IMR-90 (cell line): ENCODE results near the gene AGBL1. TPM values are rescaled to one million over a fixed set of nuclear protein-coding genes. Genes with fewer than 3 reads are reported as not detected.

ENCODE experiments used
- ATAC-seq: fragments of 200-7000 bp; cut with Tn5 transposase; 2 replicates; pipeline ENCODE4 v1.9.1; 2020; ENCODE audit warnings: low read depth, mild to moderate bottlenecking, moderate library complexity
- BruUV-seq: library from RNA; stranded (reverse); fragments of 400-500 nt; replicated peaks from 2 replicates; lab custom pipeline; 2021; lab: Mats Ljungman, UMichigan
- CTCF ChIA-PET: fragments of 300-600 bp; formaldehyde crosslinking; extraction: SDS; loops from one replicate; lab custom pipeline; 2021; ENCODE audit warnings: antibody characterized with exemption; lab: Yijun Ruan, JAX
- POLR2A ChIA-PET: fragments of 300-600 bp; sonication (Branson Sonifier 250); formaldehyde crosslinking; loops from one replicate; lab custom pipeline; 2022; ENCODE audit warnings: antibody characterized with exemption; ENCODE audit not compliant: unreplicated experiment; lab: Charles Lee
- DNase-seq: peaks from one replicate; pipeline ENCODE4 v3.0.0; 2013
- H2AFZ ChIP-seq: replicated peaks from 2 replicates; pipeline ENCODE3; 2013; ENCODE audit warnings: low read length, mild to moderate bottlenecking; ENCODE audit not compliant: poor library complexity
- H2AK5ac ChIP-seq: 2 replicates; pipeline ENCODE4 v1.6.1; 2013; ENCODE audit warnings: low read depth, low read length, inconsistent platforms
- H2AK9ac ChIP-seq: replicated peaks from 2 replicates; pipeline ENCODE3; 2013; ENCODE audit warnings: mild to moderate bottlenecking, low read depth, low read length, moderate library complexity; ENCODE audit not compliant: poor library complexity
- H2BK120ac ChIP-seq: 2 replicates; pipeline ENCODE4 v1.6.1; 2013; ENCODE audit warnings: low read depth, low read length, inconsistent platforms
- H2BK15ac ChIP-seq: 3 replicates; pipeline ENCODE4 v1.6.1; 2013; ENCODE audit warnings: low read depth, low read length, inconsistent platforms
- H2BK20ac ChIP-seq: 2 replicates; pipeline ENCODE4 v1.6.1; 2013; ENCODE audit warnings: low read depth, mild to moderate bottlenecking, inconsistent platforms, low read length, moderate library complexity
- H2BK5ac ChIP-seq: 2 replicates; pipeline ENCODE4 v1.6.1; 2013; ENCODE audit warnings: mild to moderate bottlenecking, low read depth, low read length, inconsistent platforms; ENCODE audit not compliant: poor library complexity, severe bottlenecking
- H3K14ac ChIP-seq: replicated peaks from 2 replicates; pipeline ENCODE4 v1.6.1; 2013; ENCODE audit warnings: low read depth, low read length, inconsistent platforms
- H3K18ac ChIP-seq: 2 replicates; pipeline ENCODE4 v1.6.1; 2013; ENCODE audit warnings: low read depth, low read length, control low read depth
- H3K23ac ChIP-seq: 2 replicates; pipeline ENCODE4 v1.6.1; 2013; ENCODE audit warnings: low read depth, low read length, inconsistent platforms
- H3K27ac ChIP-seq: 2 replicates; pipeline ENCODE4 v1.5.1; 2013; ENCODE audit warnings: mild to moderate bottlenecking, control low read depth, low read length; ENCODE audit not compliant: insufficient read depth
- H3K27me3 ChIP-seq: 2 replicates; pipeline ENCODE4 v1.6.1; 2013; ENCODE audit warnings: low read length; ENCODE audit not compliant: control insufficient read depth, insufficient read depth
- H3K36me3 ChIP-seq: 2 replicates; pipeline ENCODE4 v1.6.1; 2013; ENCODE audit warnings: low read length, mixed read lengths; ENCODE audit not compliant: control insufficient read depth, insufficient read depth
- H3K4ac ChIP-seq: 2 replicates; pipeline ENCODE4 v1.6.1; 2013; ENCODE audit warnings: low read depth, low read length, inconsistent platforms
- H3K4me1 ChIP-seq: 2 replicates; pipeline ENCODE4 v1.6.1; 2013; ENCODE audit warnings: low read length, mixed read lengths; ENCODE audit not compliant: control insufficient read depth, insufficient read depth
- H3K4me2 ChIP-seq: 2 replicates; pipeline ENCODE4 v1.6.1; 2013; ENCODE audit warnings: low read depth, mild to moderate bottlenecking, control low read depth, low read length, moderate library complexity
- H3K4me3 ChIP-seq: 2 replicates; pipeline ENCODE4 v1.5.1; 2013; ENCODE audit warnings: low read depth, mild to moderate bottlenecking, control low read depth, low read length, moderate library complexity; ENCODE audit not compliant: insufficient read depth
- H3K56ac ChIP-seq: 2 replicates; pipeline ENCODE4 v1.6.1; 2013; ENCODE audit warnings: low read length, inconsistent platforms; ENCODE audit not compliant: insufficient read depth; ENCODE audit errors: extremely low read depth
- H3K79me1 ChIP-seq, 2 experiments: 2 replicates each; pipeline ENCODE4 v1.6.1; 2013; ENCODE audit warnings: low read length in 2 of 2, inconsistent platforms in 1 of 2, low read depth in 1 of 2
- H3K9ac ChIP-seq: 2 replicates; pipeline ENCODE4 v1.6.1; 2013; ENCODE audit warnings: low read depth, low read length, control low read depth
- H3K9me1 ChIP-seq: 2 replicates; pipeline ENCODE4 v1.6.1; 2013; ENCODE audit warnings: low read length, inconsistent platforms; ENCODE audit not compliant: insufficient read depth
- H3K9me3 ChIP-seq: 2 replicates; pipeline ENCODE4 v1.6.1; 2013; ENCODE audit warnings: low read length; ENCODE audit not compliant: control insufficient read depth, insufficient read depth
- H4K20me1 ChIP-seq: 2 replicates; pipeline ENCODE4 v1.6.1; 2013; ENCODE audit warnings: low read length, inconsistent platforms; ENCODE audit not compliant: insufficient read depth
- H4K5ac ChIP-seq: 2 replicates; pipeline ENCODE4 v1.6.1; 2013; ENCODE audit warnings: mild to moderate bottlenecking, low read depth, low read length, control low read depth
- H4K8ac ChIP-seq, 2 experiments: 2 replicates each; pipeline ENCODE4 v1.6.1; 2013; ENCODE audit warnings: low read depth in 2 of 2, low read length in 2 of 2, control low read depth in 1 of 2, inconsistent platforms in 1 of 2
- H4K91ac ChIP-seq: 2 replicates; pipeline ENCODE4 v1.6.1; 2013; ENCODE audit warnings: low read depth, low read length, inconsistent platforms; ENCODE audit not compliant: insufficient read depth
- BHLHE40 ChIP-seq: fragments of 150-350 bp; IDR thresholded peaks from 2 replicates; pipeline ENCODE4 v1.6.1; 2016; ENCODE audit warnings: mild to moderate bottlenecking, low read depth, low read length
- CEBPB ChIP-seq: IDR thresholded peaks from 2 replicates; pipeline ENCODE4 v1.6.1; 2012; ENCODE audit warnings: low read depth, low read length, improper control_type of control experiment
- CHD1 ChIP-seq: IDR thresholded peaks from 2 replicates; pipeline ENCODE4 v1.6.1; 2012; ENCODE audit warnings: low read depth, low read length, improper control_type of control experiment
- CTCF ChIP-seq: conservative IDR thresholded peaks from 2 replicates; pipeline ENCODE4 v1.5.1; 2012; ENCODE audit warnings: mild to moderate bottlenecking, low read depth, low read length, improper control_type of control experiment
- FOS ChIP-seq: fragments of 150-350 bp; IDR thresholded peaks from 2 replicates; pipeline ENCODE4 v1.6.1; 2016; ENCODE audit warnings: low read depth, low read length
- MAFK ChIP-seq: IDR thresholded peaks from 2 replicates; pipeline ENCODE4 v1.6.1; 2012; ENCODE audit warnings: low read depth, low read length, improper control_type of control experiment
- MAZ ChIP-seq: IDR thresholded peaks from 2 replicates; pipeline ENCODE4 v1.6.1; 2012; ENCODE audit warnings: low read depth, mild to moderate bottlenecking, low read length, improper control_type of control experiment, moderate library complexity, borderline replicate concordance
- MXI1 ChIP-seq: IDR thresholded peaks from 2 replicates; pipeline ENCODE4 v1.6.1; 2012; ENCODE audit warnings: low read depth, mild to moderate bottlenecking, low read length, moderate library complexity, borderline replicate concordance
- NFE2L2 ChIP-seq: fragments of 150-350 bp; IDR thresholded peaks from 2 replicates; pipeline ENCODE4 v1.6.1; 2016; ENCODE audit warnings: low read depth, mild to moderate bottlenecking, low read length
- POLR2A ChIP-seq: IDR thresholded peaks from 2 replicates; pipeline ENCODE4 v1.6.1; 2012; ENCODE audit warnings: mild to moderate bottlenecking, low read depth, low read length
- RAD21 ChIP-seq: IDR thresholded peaks from 2 replicates; pipeline ENCODE4 v1.6.1; 2012; ENCODE audit warnings: low read length, improper control_type of control experiment
- RCOR1 ChIP-seq: IDR thresholded peaks from 2 replicates; pipeline ENCODE4 v1.6.1; 2012; ENCODE audit warnings: mild to moderate bottlenecking, low read length, improper control_type of control experiment; ENCODE audit not compliant: insufficient replicate concordance
- RFX5 ChIP-seq: IDR thresholded peaks from 2 replicates; pipeline ENCODE4 v1.8.0; 2012; ENCODE audit warnings: low read depth, mild to moderate bottlenecking, low read length, moderate library complexity
- SMC3 ChIP-seq: fragments of 150-350 bp; IDR thresholded peaks from 2 replicates; pipeline ENCODE4 v1.6.1; 2016; ENCODE audit warnings: low read depth, mild to moderate bottlenecking, antibody characterized with exemption, low read length, moderate library complexity
- WGBS, 2 experiments: methylation state at CpG; one replicate each; pipeline versions ENCODE4 v1.1.5 to v1.1.7; 2013; ENCODE audit warnings: missing lambda C conversion rate in 2 of 2; ENCODE audit not compliant: insufficient read length in 1 of 2; ENCODE audit errors: extremely low coverage in 2 of 2; 5-methylcytosine and 5-hydroxymethylcytosine counted together
- dilution Hi-C: fragments of 300-500 bp; cut with HindIII; formaldehyde crosslinking; loops from one replicate; pipeline ENCODE4 v1.14.3; 2018; ENCODE audit warnings: low sequenced_read_pairs; ENCODE audit not compliant: unreplicated experiment
- in situ Hi-C: fragments of 300-500 bp; cut with MboI; formaldehyde crosslinking; loops from 3 replicates; pipeline ENCODE4 v1.14.3; 2019; ENCODE audit warnings: low sequenced_read_pairs, inconsistent platforms, mixed read lengths
- intact Hi-C: fragments of 100-400 bp; cut with micrococcal nuclease; formaldehyde crosslinking; loops from 2 replicates; pipeline ENCODE4 v1.10.0; 2022
- polyA plus RNA-seq, 3 experiments: library from polyadenylated mRNA; depleted of rRNA; stranded (reverse); fragments of >200 nt; gene quantifications; 2 replicates each; pipeline ENCODE4 v1.2.3, GENCODE V29; 2012; ENCODE audit warnings: low replicate concordance in 1 of 3
- total RNA-seq: library from RNA; depleted of rRNA; stranded (reverse); fragments of >200 nt; gene quantifications from 2 replicates; pipeline ENCODE4 v1.2.3, GENCODE V29; 2012
- TF ChIP-seq, protein P1 (sequence below): fragments of 150-350 bp; IDR thresholded peaks from 2 replicates; pipeline ENCODE4 v1.6.1; 2016; ENCODE audit warnings: low read depth, mild to moderate bottlenecking, low read length, moderate library complexity, borderline replicate concordance
- TF ChIP-seq, protein P2 (sequence below): fragments of 150-350 bp; IDR thresholded peaks from 2 replicates; pipeline ENCODE4 v1.6.1; 2017; ENCODE audit warnings: mild to moderate bottlenecking, antibody characterized with exemption, low read length, low read depth

Gene AGBL1
- total and polyA plus RNA-seq, 2 of the 4 experiments (the other 2 are of a cell fraction): not detected

DNA sequence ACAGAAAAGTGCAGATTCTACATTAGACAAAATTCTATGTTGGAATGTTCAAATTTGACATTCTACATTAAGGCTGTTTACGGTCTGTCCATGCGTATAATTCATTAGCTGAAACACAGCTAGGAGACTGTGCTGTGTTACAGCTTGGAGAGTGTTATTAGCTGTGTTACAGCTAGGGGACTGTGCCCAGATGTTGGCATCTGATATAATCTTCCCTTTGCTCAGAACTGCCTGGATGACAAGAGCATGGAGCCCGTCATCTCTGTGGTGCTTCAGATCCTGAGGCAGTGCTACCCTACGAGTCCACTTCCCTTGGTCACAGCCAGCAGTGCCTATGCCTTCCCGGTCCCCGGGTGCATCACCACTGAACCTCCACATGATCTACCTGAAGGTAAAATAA, 177.0 kb downstream of the AGBL1 start:
- H2BK20ac ChIP-seq: no peak overlapping the region
- H2AFZ ChIP-seq: no peak overlapping the region
- CTCF ChIA-PET: no interaction called here
- POLR2A ChIA-PET: no interaction called here
- H2AK9ac ChIP-seq: no peak overlapping the region
- no peak overlapping the region for H3K4me3 ChIP-seq
- no peak overlapping the region for H4K91ac ChIP-seq
- dilution Hi-C loops: no loop called here
- ATAC-seq: no peak
- H3K79me1 ChIP-seq: no peaks in the 10 kb centered on the region
- no CpG with 5 or more reads among the region's 6 CpGs for WGBS, 2 experiments
- peaks cover 12% of the 10 kb centered on the region for H3K9me3 ChIP-seq
- intact Hi-C loops: no loop called here
- no peak overlapping the region for H4K5ac ChIP-seq
- H4K8ac ChIP-seq: no peak overlapping the region
- in situ Hi-C loops: no loop called here
- no TSS peak for BruUV-seq
- TF ChIP-seq, protein P1, sequence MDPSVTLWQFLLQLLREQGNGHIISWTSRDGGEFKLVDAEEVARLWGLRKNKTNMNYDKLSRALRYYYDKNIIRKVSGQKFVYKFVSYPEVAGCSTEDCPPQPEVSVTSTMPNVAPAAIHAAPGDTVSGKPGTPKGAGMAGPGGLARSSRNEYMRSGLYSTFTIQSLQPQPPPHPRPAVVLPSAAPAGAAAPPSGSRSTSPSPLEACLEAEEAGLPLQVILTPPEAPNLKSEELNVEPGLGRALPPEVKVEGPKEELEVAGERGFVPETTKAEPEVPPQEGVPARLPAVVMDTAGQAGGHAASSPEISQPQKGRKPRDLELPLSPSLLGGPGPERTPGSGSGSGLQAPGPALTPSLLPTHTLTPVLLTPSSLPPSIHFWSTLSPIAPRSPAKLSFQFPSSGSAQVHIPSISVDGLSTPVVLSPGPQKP: no peak
- TF ChIP-seq CHD1 (no peak), RAD21 (no peak), SMC3 (no peak), FOS (no peak), NFE2L2 (no peak), BHLHE40 (no peak), CEBPB (no peak), MXI1 (no peak), MAZ (no peak), MAFK (no peak), RCOR1 (no peak), CTCF (no peak), POLR2A (no peak), RFX5 (no peak)
- TF ChIP-seq, protein P2, sequence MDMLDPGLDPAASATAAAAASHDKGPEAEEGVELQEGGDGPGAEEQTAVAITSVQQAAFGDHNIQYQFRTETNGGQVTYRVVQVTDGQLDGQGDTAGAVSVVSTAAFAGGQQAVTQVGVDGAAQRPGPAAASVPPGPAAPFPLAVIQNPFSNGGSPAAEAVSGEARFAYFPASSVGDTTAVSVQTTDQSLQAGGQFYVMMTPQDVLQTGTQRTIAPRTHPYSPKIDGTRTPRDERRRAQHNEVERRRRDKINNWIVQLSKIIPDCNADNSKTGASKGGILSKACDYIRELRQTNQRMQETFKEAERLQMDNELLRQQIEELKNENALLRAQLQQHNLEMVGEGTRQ: no peak
- no peak overlapping the region for H2BK15ac ChIP-seq
- H3K23ac ChIP-seq: no peak overlapping the region
- H3K4ac ChIP-seq: no peak overlapping the region
- no peaks in the 10 kb centered on the region for H3K4me1 ChIP-seq
- H3K56ac ChIP-seq: no peak overlapping the region
- H2BK120ac ChIP-seq: no peak overlapping the region
- H3K36me3 ChIP-seq: no peaks in the 10 kb centered on the region
- DNase-seq: no peak
- H3K9ac ChIP-seq: no peak overlapping the region
- H2AK5ac ChIP-seq: no peak overlapping the region
- H3K14ac ChIP-seq: no peak overlapping the region
- H3K27ac ChIP-seq: no peak overlapping the region
- no peak overlapping the region for H3K4me2 ChIP-seq
- H4K20me1 ChIP-seq: no peaks in the 10 kb centered on the region
- H2BK5ac ChIP-seq: no peak overlapping the region
- no peak overlapping the region for H3K18ac ChIP-seq
- no peaks in the 10 kb centered on the region for H3K27me3 ChIP-seq
- H3K9me1 ChIP-seq: no peaks in the 10 kb centered on the region
